GM12878 (cell line): ENCODE measurements around the gene DACH1. TPM values are rescaled to one million over a fixed set of nuclear protein-coding genes. Genes with fewer than 3 reads are reported as not detected.

ENCODE experiments used
- ATAC-seq: fragments of 200-7000 bp; cut with Tn5 transposase; 3 replicates; pipeline ENCODE4 v1.9.1; 2020; ENCODE audit warnings: mild to moderate bottlenecking, moderate library complexity
- BruUV-seq: library from RNA; stranded (reverse); fragments of 400-500 nt; replicated peaks from 2 replicates; lab custom pipeline; 2021; lab: Mats Ljungman, UMichigan
- CTCF ChIA-PET: fragments of 300-600 bp; sonication (Branson Sonifier 250); formaldehyde crosslinking; extraction: SDS; loops from one replicate; lab custom pipeline; 2021; ENCODE audit warnings: inconsistent platforms; lab: Yijun Ruan, JAX
- POLR2A ChIA-PET: fragments of 350-600 bp; formaldehyde crosslinking; extraction: SDS; loops from one replicate; lab custom pipeline; 2021; ENCODE audit warnings: inconsistent platforms; lab: Charles Lee
- RAD21 ChIA-PET: fragments of 300-600 bp; sonication (Branson Sonifier 250); formaldehyde crosslinking; loops from one replicate; lab custom pipeline; 2023; ENCODE audit warnings: antibody characterized with exemption; ENCODE audit not compliant: unreplicated experiment; lab: Charles Lee
- SMC1A ChIA-PET: fragments of 300-600 bp; sonication (Branson Sonifier 250); formaldehyde crosslinking; loops from one replicate; lab custom pipeline; 2023; ENCODE audit not compliant: unreplicated experiment, uncharacterized antibody; lab: Charles Lee
- DNase-seq: peaks from one replicate; pipeline ENCODE4 v3.0.0-alpha.2; 2011; ENCODE audit warnings: low read depth, low spot score
- FAIRE-seq: peaks from 3 replicates; lab custom pipeline; 2011; peaks lifted over from hg19 to GRCh38; lab: Jason Lieb, UNC
- H2AFZ ChIP-seq: 2 replicates; pipeline ENCODE4 v1.6.0; 2011; ENCODE audit warnings: low read depth, low read length, control low read depth; ENCODE audit not compliant: control insufficient read depth
- H3K27ac ChIP-seq: 2 replicates; pipeline ENCODE4 v1.5.1; 2011; ENCODE audit warnings: control low read depth; ENCODE audit not compliant: control insufficient read depth, insufficient read depth
- H3K27me3 ChIP-seq, 2 experiments: replicated peaks in 1 of 2; 2 replicates each; pipeline versions ENCODE4 v1.6.0 to v1.6.1; 2011; ENCODE audit warnings: low read length in 1 of 2; ENCODE audit not compliant: control insufficient read depth in 2 of 2, insufficient read depth in 2 of 2
- H3K36me3 ChIP-seq, 2 experiments: 2 replicates each; pipeline ENCODE4 v1.5.1; 2011; ENCODE audit warnings: low read length in 1 of 2; ENCODE audit not compliant: control insufficient read depth in 2 of 2, insufficient read depth in 2 of 2
- H3K4me1 ChIP-seq: 2 replicates; pipeline ENCODE4 v1.6.1; 2011; ENCODE audit warnings: mild to moderate bottlenecking, low read length, moderate library complexity, mixed read lengths; ENCODE audit not compliant: control insufficient read depth, insufficient read depth
- H3K4me2 ChIP-seq: 2 replicates; pipeline ENCODE4 v1.6.0; 2011; ENCODE audit warnings: control low read depth; ENCODE audit not compliant: control insufficient read depth, insufficient read depth
- H3K4me3 ChIP-seq: fragments of 200-600 bp; sonication (generic); 2 replicates; pipeline ENCODE4 v1.5.1; 2016
- H3K79me2 ChIP-seq: 2 replicates; pipeline ENCODE4 v1.6.0; 2011; ENCODE audit warnings: low read length; ENCODE audit not compliant: control insufficient read depth, insufficient read depth
- H3K9ac ChIP-seq: 2 replicates; pipeline ENCODE4 v1.8.0; 2011; ENCODE audit warnings: low read length, control low read depth, mixed read lengths; ENCODE audit not compliant: control insufficient read depth, insufficient read depth
- H3K9me3 ChIP-seq: replicated peaks from 3 replicates; pipeline ENCODE4 v1.5.1; 2011; ENCODE audit warnings: mild to moderate bottlenecking, low read length; ENCODE audit not compliant: control insufficient read depth, insufficient read depth
- H4K20me1 ChIP-seq: 2 replicates; pipeline ENCODE4 v1.6.0; 2011; ENCODE audit not compliant: control insufficient read depth, insufficient read depth
- CEBPB ChIP-seq, 2 experiments: fragments of 150-350 bp in 1 of 2; IDR thresholded peaks; 2 replicates each; pipeline ENCODE4 v1.6.1; 2012 to 2014; ENCODE audit warnings: low read depth in 2 of 2, low read length in 2 of 2, borderline replicate concordance in 1 of 2, inconsistent platforms in 1 of 2
- CUX1 ChIP-seq: IDR thresholded peaks from 2 replicates; pipeline ENCODE4 v1.6.1; 2012; ENCODE audit warnings: improper control_type of control experiment, low read depth, low read length; ENCODE audit not compliant: insufficient replicate concordance
- ESRRA ChIP-seq: IDR thresholded peaks from 2 replicates; pipeline ENCODE4 v1.6.1; 2012; ENCODE audit warnings: mild to moderate bottlenecking, low read length, improper control_type of control experiment
- HDAC6 ChIP-seq: fragments of 200-600 bp; sonication (generic); IDR thresholded peaks from one replicate; pipeline ENCODE4 v1.8.0; 2017; ENCODE audit warnings: antibody characterized with exemption; ENCODE audit not compliant: unreplicated experiment
- IKZF2 ChIP-seq, 2 experiments: fragments of 450-650 bp; IDR thresholded peaks; 2 replicates each; pipeline ENCODE4 v1.6.1; 2017; ENCODE audit warnings: mild to moderate bottlenecking in 2 of 2, moderate library complexity in 2 of 2
- MEF2B ChIP-seq: fragments of 450-650 bp; IDR thresholded peaks from 2 replicates; pipeline ENCODE4 v1.6.1; 2018; ENCODE audit warnings: mild to moderate bottlenecking, moderate library complexity; ENCODE audit not compliant: partially characterized antibody, poor library complexity, severe bottlenecking
- NKRF ChIP-seq: fragments of 450-650 bp; conservative IDR thresholded peaks from 2 replicates; pipeline ENCODE4 v1.6.1; 2017; ENCODE audit warnings: mild to moderate bottlenecking, moderate library complexity
- SMC3 ChIP-seq: IDR thresholded peaks from 2 replicates; pipeline ENCODE4 v1.6.1; 2011; ENCODE audit warnings: low read length, improper control_type of control experiment, borderline replicate concordance
- SUPT20H ChIP-seq: IDR thresholded peaks from 2 replicates; pipeline ENCODE4 v1.6.1; 2011; ENCODE audit warnings: low read depth, mild to moderate bottlenecking, low read length, moderate library complexity, borderline replicate concordance; ENCODE audit not compliant: control insufficient read depth
- USF1 ChIP-seq: IDR thresholded peaks from 2 replicates; pipeline ENCODE4 v1.6.1; 2011; ENCODE audit warnings: borderline replicate concordance, low read depth, mild to moderate bottlenecking, moderate library complexity, mixed read lengths, low read length; ENCODE audit not compliant: insufficient read depth; ENCODE audit errors: extremely low read length
- USF2 ChIP-seq: IDR thresholded peaks from 2 replicates; pipeline ENCODE4 v1.6.1; 2011; ENCODE audit warnings: low read depth, low read length, improper control_type of control experiment, borderline replicate concordance
- WRNIP1 ChIP-seq: IDR thresholded peaks from 2 replicates; pipeline ENCODE4 v1.6.1; 2011; ENCODE audit warnings: low read depth, low read length, improper control_type of control experiment, borderline replicate concordance
- ZNF622 ChIP-seq: fragments of 450-650 bp; IDR thresholded peaks from 2 replicates; pipeline ENCODE4 v1.6.1; 2017; ENCODE audit warnings: mild to moderate bottlenecking, inconsistent platforms
- ZSCAN29 ChIP-seq: fragments of 450-650 bp; IDR thresholded peaks from 2 replicates; pipeline ENCODE4 v1.6.1; 2017; ENCODE audit warnings: mild to moderate bottlenecking, moderate library complexity
- WGBS: methylation state at CpG from one replicate; pipeline ENCODE4 v1.1.6; 2016; ENCODE audit warnings: low lambda C conversion rate; ENCODE audit not compliant: insufficient replicate concordance, insufficient coverage; ENCODE audit errors: missing lambda C conversion rate; 5-methylcytosine and 5-hydroxymethylcytosine counted together
- in situ Hi-C: fragments of 300-500 bp; cut with MboI; formaldehyde crosslinking; loops from 9 replicates; pipeline ENCODE4 v1.14.3; 2018; ENCODE audit warnings: mixed read lengths
- intact Hi-C: fragments of 100-400 bp; cut with micrococcal nuclease; formaldehyde crosslinking; loops from one replicate; pipeline ENCODE4 v1.14.2; 2022; ENCODE audit not compliant: unreplicated experiment
- polyA plus RNA-seq, 11 experiments: library from polyadenylated mRNA; depleted of rRNA in 4 of 11; unstranded in 6 of 11; stranded (reverse) in 5 of 11; fragments of >200 nt; fragmentation: Nextera tagmentation in 4 of 11; fragmentation: Illumina TruSeq in 1 of 11; extraction: Ambion mirVana in 4 of 11; extraction: Trizol in 1 of 11; gene quantifications; 1 replicate in 1 of 11; 2 replicates in 10 of 11; pipeline versions ENCODE4 v1.2.1 to v1.2.3, GENCODE V29; 2011 to 2016; ENCODE audit warnings: inconsistent platforms in 2 of 11, missing spikeins in 2 of 11, low read depth in 1 of 11
- total RNA-seq, 4 experiments: library from RNA; depleted of rRNA in 3 of 4; stranded (reverse); fragments of >200 nt in 3 of 4; fragmentation: Illumina TruSeq in 1 of 4; extraction: Trizol in 1 of 4; gene quantifications; 2 replicates each; pipeline versions ENCODE4 v1.2.1 to v1.2.3, GENCODE V29; 2013 to 2021

Gene DACH1
- total and polyA plus RNA-seq, 10 of the 15 experiments (the other 5 are each of a cell fraction or from before 2014, with no cell fraction given) = 0.05 TPM; not detected in 9

- TF ChIP-seq CEBPB (IDR thresholded peaks at IDR 0.05; ENCODE audit: borderline replicate concordance in 1 of 2, low read depth in 2 of 2, low read length in 2 of 2) (no peak), ZSCAN29 (no peak)
These were observed 91.0 kb downstream of the DACH1 start (continued) for GRCh38 chr13:71775966-71776365.

GRCh38 chr13:71774863-71775262, 92.1 kb downstream of the DACH1 start:
- no peak overlapping the region for H3K4me3 ChIP-seq
- ChIA-PET CTCF (interaction anchor here (0.7 kb wide), 1 partner anchor 25 kb away, joined by 3 read pairs; no protein-coding TSS in a partner anchor), RAD21 (no interaction called here), POLR2A (no interaction called here), SMC1A (no interaction called here)
- ATAC-seq = no peak
- in situ Hi-C loops (no loop called here), intact Hi-C loops (no loop called here)
- DNase-seq = no peak
- no peaks in the 10 kb centered on the region for H3K27me3 ChIP-seq
- FAIRE-seq = no peak
- H3K36me3 ChIP-seq = no peaks in the 10 kb centered on the region
- no peak overlapping the region for H3K9ac ChIP-seq
- no peaks in the 10 kb centered on the region for H3K4me1 ChIP-seq
- H2AFZ ChIP-seq = no peak overlapping the region
- no peak overlapping the region for H3K27ac ChIP-seq
- H3K4me2 ChIP-seq = no peak overlapping the region
- no TSS peak for BruUV-seq
- 33% methylated on average over 4 of the region's 4 CpGs for WGBS
- no peaks in the 10 kb centered on the region for H4K20me1 ChIP-seq
- no peaks in the 10 kb centered on the region for H3K9me3 ChIP-seq
- no peaks in the 10 kb centered on the region for H3K79me2 ChIP-seq
- TF ChIP-seq SMC3 (no peak), NKRF (no peak), IKZF2 (IDR thresholded peaks at IDR 0.05) (no peak), ZNF622 (no peak), USF1 (no peak), USF2 (no peak), SUPT20H (no peak), CUX1 (no peak), MEF2B (no peak), ESRRA (no peak), WRNIP1 (no peak), HDAC6 (no peak)
